Panc1 (cell line): ENCODE results near the gene GEMIN7. TPM values are rescaled to one million over a fixed set of nuclear protein-coding genes. Genes with fewer than 3 reads are reported as not detected.

Experiments used
- ATAC-seq: fragments of 200-7000 bp; cut with Tn5 transposase; 2 replicates; pipeline ENCODE4 v1.9.1; 2020; ENCODE audit warnings: mild to moderate bottlenecking, moderate library complexity
- BruUV-seq: library from RNA; stranded (reverse); fragments of 400-500 nt; replicated peaks from 2 replicates; lab custom pipeline; 2021; lab: Mats Ljungman, UMichigan
- CTCF ChIA-PET: fragments of 300-600 bp; sonication (Branson Sonifier 250); formaldehyde crosslinking; loops from one replicate; lab custom pipeline; 2022; ENCODE audit warnings: antibody characterized with exemption; lab: Charles Lee
- POLR2A ChIA-PET: fragments of 300-600 bp; sonication (Branson Sonifier 250); formaldehyde crosslinking; loops from one replicate; lab custom pipeline; 2022; ENCODE audit warnings: antibody characterized with exemption; lab: Charles Lee
- DNase-seq: peaks from one replicate; pipeline ENCODE4 v3.0.0-alpha.2; 2010; ENCODE audit warnings: low read depth, low spot score
- H3K27ac ChIP-seq: 2 replicates; pipeline ENCODE4 v1.5.1; 2011; ENCODE audit warnings: mild to moderate bottlenecking, low read length, inconsistent platforms
- H3K27me3 ChIP-seq: fragments of 200-500 bp; sonication (Bioruptor generic); 2 replicates; pipeline ENCODE4 v1.6.0; 2014; ENCODE audit warnings: low read length, inconsistent platforms; ENCODE audit not compliant: control insufficient read depth, insufficient read depth
- H3K36me3 ChIP-seq: fragments of 200-500 bp; sonication (Bioruptor generic); 2 replicates; pipeline ENCODE4 v1.5.1; 2014; ENCODE audit warnings: inconsistent platforms, mild to moderate bottlenecking, low read length, moderate library complexity; ENCODE audit not compliant: control insufficient read depth, insufficient read depth
- H3K4me1 ChIP-seq: 2 replicates; pipeline ENCODE4 v1.5.1; 2011; ENCODE audit warnings: inconsistent platforms, mild to moderate bottlenecking, low read length, moderate library complexity; ENCODE audit not compliant: control insufficient read depth, insufficient read depth
- H3K4me3 ChIP-seq, 2 experiments: 2 replicates each; pipeline ENCODE4 v1.5.1; 2011 to 2012; ENCODE audit warnings: low read depth in 2 of 2, low read length in 2 of 2, mild to moderate bottlenecking in 2 of 2, inconsistent platforms in 1 of 2, moderate library complexity in 1 of 2
- H3K9me3 ChIP-seq: fragments of 200-500 bp; sonication (Bioruptor generic); 2 replicates; pipeline ENCODE4 v1.5.1; 2014; ENCODE audit warnings: low read depth, mild to moderate bottlenecking, inconsistent platforms, low read length, moderate library complexity; ENCODE audit not compliant: control insufficient read depth, insufficient read depth
- CTCF ChIP-seq: fragments of 450-650 bp; IDR thresholded peaks from 2 replicates; pipeline ENCODE4 v1.5.1; 2017; ENCODE audit warnings: mild to moderate bottlenecking
- POLR2AphosphoS5 ChIP-seq: IDR thresholded peaks from 2 replicates; pipeline ENCODE4 v1.6.1; 2012; ENCODE audit warnings: mild to moderate bottlenecking, low read depth, low read length, moderate library complexity
- REST ChIP-seq, 2 experiments: IDR thresholded peaks; 2 replicates each; pipeline ENCODE4 v1.6.1; 2011 to 2012; ENCODE audit warnings: low read depth in 2 of 2, control low read depth in 1 of 2, low read length in 1 of 2, mild to moderate bottlenecking in 1 of 2, moderate library complexity in 1 of 2; ENCODE audit not compliant: insufficient read depth in 1 of 2
- SIN3A ChIP-seq: IDR thresholded peaks from 2 replicates; pipeline ENCODE4 v1.6.1; 2012; ENCODE audit warnings: low read depth, mild to moderate bottlenecking, low read length, moderate library complexity, borderline replicate concordance; ENCODE audit not compliant: insufficient read depth
- TCF7L2 ChIP-seq: IDR thresholded peaks from 2 replicates; pipeline ENCODE4 v1.6.1; 2011; ENCODE audit warnings: mild to moderate bottlenecking, low read depth, low read length, inconsistent platforms
- in situ Hi-C: cut with HindIII; loops from 2 replicates; pipeline ENCODE4 v1.10.0; 2016; ENCODE audit warnings: low sequenced_read_pairs, low pct_unique_long_range_greater_than_20kb
- intact Hi-C: fragments of 100-400 bp; cut with micrococcal nuclease; formaldehyde crosslinking; loops from one replicate; pipeline ENCODE4 v1.10.0; 2022; ENCODE audit not compliant: unreplicated experiment
- total RNA-seq: library from RNA; stranded (reverse); gene quantifications from one replicate; pipeline ENCODE4 v1.2.1, GENCODE V29; 2021; ENCODE audit not compliant: unreplicated experiment

GEMIN7 gene
- total RNA-seq, 1 experiment from 2014 or later, result 29.5 TPM

- H3K27me3 ChIP-seq, result no peaks in the 10 kb centered on the region
- H3K4me3 ChIP-seq, result no peak overlapping the region
- TF ChIP-seq POLR2AphosphoS5 (no peak), CTCF (no peak; the same call in 1 of the 2 replicates), TCF7L2 (no peak), SIN3A (no peak)
- H3K27ac ChIP-seq, result no peak overlapping the region
- H3K4me1 ChIP-seq, result peaks cover 5% of the 10 kb centered on the region; the same call in 1 of the 2 replicates
- DNase-seq (no peak), ATAC-seq (no peak)
- no peaks in the 10 kb centered on the region for H3K9me3 ChIP-seq
- no TSS peak for BruUV-seq
- in situ Hi-C loops, result no loop called here
- ChIA-PET CTCF (no interaction called here), POLR2A (no interaction called here)
- intact Hi-C loops, result no loop called here
- peaks cover 6% of the 10 kb centered on the region; the same call in 1 of the 2 replicates for H3K36me3 ChIP-seq
Observed at GRCh38 chr19:45090034-45090433, 11.0 kb downstream of the GEMIN7 start.

GRCh38 chr19:45090606-45091005, 11.5 kb downstream of the GEMIN7 start:
- Histone ChIP-seq H3K4me1 (peaks cover 6% of the 10 kb centered on the region), H3K27ac (peak overlapping the region; percentile 94), H3K9me3 (no peaks in the 10 kb centered on the region), H3K36me3 (peaks cover 6% of the 10 kb centered on the region; the same call in 1 of the 2 replicates), H3K27me3 (no peaks in the 10 kb centered on the region), H3K4me3 (peak overlapping the region; percentile 90 to 92)
- no TSS peak for BruUV-seq
- ChIA-PET POLR2A (no interaction called here), CTCF (no interaction called here)
- intact Hi-C loops (no loop called here), in situ Hi-C loops (no loop called here)
- TF ChIP-seq CTCF (no peak), REST (IDR thresholded peaks at IDR 0.05; ENCODE audit: insufficient read depth in 1 of 2, low read depth in 2 of 2, low read length in 1 of 2) (no peak), TCF7L2 (no peak), POLR2AphosphoS5 (no peak), SIN3A (no peak)
- ATAC-seq (no peak), DNase-seq (no peak)
